Activated CD4-positive, CD25-positive, alpha-beta regulatory T cell treated with anti-CD3 and anti-CD28 coated beads, Interleukin-2, amount 50 U/mL, for 24 hours (primary cell): ENCODE data around the gene ZBTB17.

Experiments
- ATAC-seq, 2 donors: fragments of 150-1000 bp; cut with Tn5 transposase; one replicate each; pipeline ENCODE4 v1.10.0; 2021; ENCODE audit warnings: mild to moderate bottlenecking in 1 of 2, moderate library complexity in 1 of 2

The ZBTB17 gene

DNA sequence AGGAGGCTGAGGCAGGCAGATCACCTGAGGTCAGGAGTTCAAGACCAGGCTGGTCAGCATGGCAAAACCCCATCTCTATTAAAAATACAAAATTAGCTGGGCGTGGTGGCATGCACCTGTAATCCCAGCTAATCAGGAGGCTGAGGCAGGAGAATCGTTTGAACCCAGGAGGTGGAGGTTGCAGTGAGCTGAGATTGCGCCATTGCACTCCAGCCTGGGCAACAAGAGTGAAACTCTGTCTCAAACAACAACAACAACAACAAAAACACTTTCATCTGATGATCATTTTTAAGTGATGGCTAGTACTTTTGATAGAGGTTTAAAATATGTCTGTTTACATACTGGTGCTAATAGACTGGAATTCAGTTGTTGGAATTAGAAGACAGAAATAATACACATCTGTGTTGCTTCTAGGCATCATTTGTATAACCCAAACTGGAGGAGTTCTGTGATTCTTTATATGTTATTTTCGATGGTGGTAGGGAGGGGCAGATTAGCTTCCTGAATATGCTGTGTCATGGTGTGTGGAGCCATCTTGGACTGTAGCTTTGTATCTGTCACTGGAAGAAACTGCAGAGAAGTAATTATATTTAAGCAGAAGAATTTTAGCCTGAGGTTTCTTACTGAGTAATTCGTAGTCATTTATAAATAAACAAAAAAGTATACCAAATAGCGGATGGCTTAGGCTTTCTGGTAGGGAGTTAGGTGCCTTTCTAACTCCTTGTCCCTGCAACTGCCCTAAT is 82.9 kb downstream of the ZBTB17 start:
- ATAC-seq: peak in 1 of 2 donors; percentile 58
